NCI-H2029 (cell line): Measurements from ENCODE around the gene UBE2U.
"Not testable (repeated sequence)": the region's sequence is repeated elsewhere in the genome, so short reads cannot be mapped to it uniquely, and the experiment has no call there.

ENCODE experiments used
- DNase-seq: peaks from one replicate; lab custom pipeline; 2025; lab: John Stamatoyannopoulos, UW

The UBE2U gene

GRCh38 chr1:64192290-64192689, 11.1 kb upstream of the UBE2U start:
- DNase-seq: no peak

DNA sequence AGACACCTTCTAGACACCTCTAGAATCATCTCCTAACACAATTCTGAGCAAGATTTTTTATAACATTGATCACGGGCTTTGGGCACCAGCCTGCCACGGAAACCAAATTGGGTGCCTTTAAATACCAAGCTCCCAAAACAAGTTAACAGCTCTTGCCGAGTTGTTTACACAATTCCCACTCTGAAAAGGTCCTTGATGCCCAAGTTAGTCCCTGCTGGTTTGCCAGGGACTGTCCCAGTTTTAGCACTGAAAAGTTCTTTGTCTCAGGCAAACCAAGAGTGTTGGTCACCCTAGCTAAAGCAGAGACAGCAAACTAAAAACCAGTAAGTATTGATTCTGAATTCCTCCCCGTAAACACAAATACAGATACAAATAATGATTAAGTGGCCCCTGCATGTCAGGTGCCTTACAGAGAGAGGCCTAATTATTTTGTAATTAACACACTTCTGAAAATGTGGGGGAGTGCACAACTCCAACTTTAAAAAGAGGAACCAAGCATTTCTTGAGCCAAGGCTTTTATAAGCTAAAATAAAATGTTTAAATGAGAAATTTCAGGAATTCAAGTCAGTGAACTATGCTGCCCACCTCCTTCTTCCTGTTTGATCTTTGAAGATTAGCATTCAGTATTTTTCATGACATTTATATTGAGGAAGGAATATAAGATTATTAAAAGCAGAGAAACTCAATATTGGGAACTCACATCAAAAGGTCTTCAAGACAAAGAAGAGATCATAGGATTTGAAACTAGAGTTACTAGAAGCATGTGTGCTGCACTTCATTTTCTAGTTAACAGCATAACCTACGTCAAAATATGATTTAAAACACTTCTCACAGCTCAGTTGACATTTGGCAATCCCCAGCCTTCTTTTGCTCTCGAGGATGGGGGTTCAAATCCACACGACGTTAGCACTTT, 9.0 kb upstream of the UBE2U start:
- no peak for DNase-seq

DNA sequence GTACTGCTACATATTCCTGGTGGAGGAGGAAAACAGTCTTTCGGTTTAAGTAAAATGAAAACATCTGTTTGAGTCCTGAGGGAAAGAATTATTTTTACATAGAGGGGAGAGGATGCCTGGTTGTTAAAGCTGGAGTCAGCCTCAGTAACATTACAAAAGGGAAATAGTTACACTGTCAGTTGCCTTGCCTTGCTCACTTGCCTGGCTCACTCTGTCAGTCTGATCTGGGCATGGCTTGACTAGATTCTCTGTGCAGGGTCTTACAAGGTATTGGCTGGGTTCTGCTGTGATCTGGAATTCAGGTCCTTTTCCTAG, 8.4 kb upstream of the UBE2U start:
- DNase-seq: no peak

DNA sequence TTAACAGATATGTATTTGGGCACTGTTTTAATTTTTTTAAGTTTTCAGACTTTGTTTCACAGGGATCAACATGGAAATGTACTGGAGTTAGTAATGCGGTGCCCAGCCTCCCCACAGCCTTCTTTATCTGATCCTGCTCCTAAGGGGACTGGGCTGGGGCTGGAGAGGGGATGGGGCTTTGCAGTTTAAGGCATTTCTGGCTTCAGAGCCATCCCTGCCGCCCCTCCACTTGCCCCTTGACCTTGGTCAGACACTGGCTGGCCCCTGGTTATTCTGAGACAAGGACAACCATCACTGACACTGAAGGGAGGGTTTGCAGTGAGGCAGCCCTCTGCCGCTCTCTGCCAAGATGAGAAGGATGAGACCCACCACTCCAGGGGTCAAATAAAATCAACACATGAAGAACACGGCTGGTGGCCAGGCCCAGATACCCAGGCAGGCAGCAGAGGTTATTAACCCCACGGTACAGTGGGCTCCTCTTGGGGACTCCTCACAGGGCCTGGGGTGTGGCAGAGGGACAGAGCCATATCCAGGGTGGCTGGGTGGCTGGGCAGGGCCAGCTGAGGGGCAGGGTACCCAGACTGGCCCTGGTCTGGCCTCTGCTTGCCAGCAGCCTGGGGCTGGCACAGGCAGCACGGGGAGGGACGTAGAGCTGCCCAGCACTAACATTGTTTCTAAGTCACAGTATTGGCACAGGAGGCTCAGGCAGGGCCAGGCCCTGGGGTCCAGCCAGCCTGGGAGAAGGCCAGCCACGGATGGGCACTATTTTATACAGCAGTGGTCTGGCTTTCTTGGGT, 7.2 kb upstream of the UBE2U start:
- DNase-seq: no peak

- DNase-seq: no peak
Observed at GRCh38 chr1:64197076-64197475, 6.3 kb upstream of the UBE2U start.

GRCh38 chr1:64199154-64199553, 4.3 kb upstream of the UBE2U start:
- no peak for DNase-seq

DNA sequence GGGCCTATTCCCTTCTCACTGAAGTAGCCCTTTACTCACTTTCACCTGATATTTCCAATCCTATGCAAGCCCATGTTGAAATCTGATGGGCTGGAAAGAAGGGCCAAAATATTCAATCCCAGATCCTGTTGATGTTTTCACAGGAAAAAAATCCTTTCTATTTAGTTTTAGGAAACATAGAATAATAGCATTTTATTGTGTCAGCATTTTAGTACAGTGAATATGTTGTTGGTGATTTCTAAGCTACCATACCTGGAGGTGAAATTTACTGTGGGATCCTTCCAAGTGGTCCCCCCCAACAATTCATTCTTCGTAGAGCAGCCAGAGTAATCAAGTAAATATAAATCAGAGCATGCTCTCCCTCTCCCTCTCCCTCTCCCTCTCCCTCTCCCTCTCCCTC, 3.4 kb upstream of the UBE2U start:
- no peak for DNase-seq

DNA sequence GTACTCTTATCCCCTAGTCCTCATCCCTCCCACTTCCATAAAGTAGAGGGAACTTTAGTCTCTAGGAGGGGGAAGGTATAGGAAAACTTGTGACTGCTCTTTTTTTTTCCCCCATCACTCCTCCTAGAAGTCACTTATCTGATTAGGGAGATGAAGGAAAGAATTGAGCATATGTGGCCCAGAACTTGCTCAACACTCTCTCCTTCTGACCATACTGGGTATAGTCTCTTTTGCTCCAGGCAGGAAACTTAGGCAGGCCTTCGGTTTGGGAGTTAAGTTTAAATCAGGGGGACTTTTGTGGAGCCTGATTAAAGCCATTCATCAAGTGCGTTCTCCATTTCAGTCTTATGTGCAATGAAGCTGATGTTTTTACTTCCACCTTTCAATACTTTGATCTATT, 5.8 kb downstream of the UBE2U start:
- DNase-seq: no peak

DNA sequence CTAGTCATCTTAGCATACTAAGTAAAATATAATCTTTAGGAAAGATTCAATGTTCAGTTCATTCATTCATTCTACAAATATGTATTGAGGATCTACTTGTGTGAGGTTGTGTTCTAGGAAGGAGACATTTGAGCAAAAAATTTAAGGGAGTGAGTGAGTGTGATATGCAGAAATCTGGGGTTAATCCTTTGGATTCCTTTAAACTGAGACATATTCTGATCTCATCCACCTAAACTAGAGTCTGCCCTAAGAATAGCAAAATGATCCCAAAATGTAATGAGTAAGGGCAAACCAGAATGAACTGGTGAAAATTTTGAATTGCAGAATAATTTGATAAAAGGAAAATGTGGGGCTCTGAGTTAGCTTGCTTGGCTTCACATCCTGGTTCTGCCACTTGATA, 8.6 kb downstream of the UBE2U start:
- DNase-seq: no peak

- DNase-seq: peak; percentile 91
Observed at GRCh38 chr1:64215576-64215975, 12.2 kb downstream of the UBE2U start.

DNA sequence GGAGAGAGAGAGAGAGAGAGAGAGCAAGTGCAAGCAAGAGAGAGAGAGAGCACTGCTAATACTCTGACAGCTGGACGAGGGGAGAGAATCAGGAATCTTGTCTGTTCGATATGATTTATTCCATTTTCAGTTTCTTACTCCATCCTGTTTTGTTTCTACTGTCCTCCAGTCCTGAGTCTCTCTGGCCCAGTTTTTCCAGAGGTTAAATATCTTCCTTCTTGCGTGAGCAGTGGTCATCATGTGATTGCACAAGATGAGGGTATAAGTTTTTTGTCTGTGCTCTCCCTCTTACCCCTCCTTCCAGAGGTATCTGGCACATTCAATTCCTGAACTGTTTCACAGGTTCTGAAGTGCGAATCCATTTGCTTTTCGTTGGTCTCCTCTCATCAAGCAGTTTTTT, 16.8 kb downstream of the UBE2U start:
- DNase-seq: no peak

GRCh38 chr1:64223329-64224151, 20.1 kb downstream of the UBE2U start:
- no peak for DNase-seq

DNA sequence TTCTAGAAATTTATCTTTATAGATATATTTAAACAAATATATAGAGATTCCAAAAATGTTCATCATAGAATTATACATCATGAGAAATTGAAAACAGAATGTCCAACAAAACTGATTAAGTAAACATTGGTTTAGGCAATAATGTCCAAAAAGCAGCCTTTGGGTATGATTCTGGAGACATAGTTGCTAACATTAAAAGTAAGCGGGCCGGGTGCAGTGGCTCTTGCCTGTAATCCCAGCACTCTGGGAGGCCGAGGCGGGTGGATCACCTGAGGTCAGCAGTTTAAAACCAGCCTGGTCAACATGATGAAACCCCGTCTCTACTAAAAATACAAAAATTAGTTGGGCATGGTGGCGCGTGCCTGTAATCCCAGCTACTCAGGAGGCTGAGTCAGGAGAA, 20.8 kb downstream of the UBE2U start:
- not testable (repeated sequence) for DNase-seq

DNA sequence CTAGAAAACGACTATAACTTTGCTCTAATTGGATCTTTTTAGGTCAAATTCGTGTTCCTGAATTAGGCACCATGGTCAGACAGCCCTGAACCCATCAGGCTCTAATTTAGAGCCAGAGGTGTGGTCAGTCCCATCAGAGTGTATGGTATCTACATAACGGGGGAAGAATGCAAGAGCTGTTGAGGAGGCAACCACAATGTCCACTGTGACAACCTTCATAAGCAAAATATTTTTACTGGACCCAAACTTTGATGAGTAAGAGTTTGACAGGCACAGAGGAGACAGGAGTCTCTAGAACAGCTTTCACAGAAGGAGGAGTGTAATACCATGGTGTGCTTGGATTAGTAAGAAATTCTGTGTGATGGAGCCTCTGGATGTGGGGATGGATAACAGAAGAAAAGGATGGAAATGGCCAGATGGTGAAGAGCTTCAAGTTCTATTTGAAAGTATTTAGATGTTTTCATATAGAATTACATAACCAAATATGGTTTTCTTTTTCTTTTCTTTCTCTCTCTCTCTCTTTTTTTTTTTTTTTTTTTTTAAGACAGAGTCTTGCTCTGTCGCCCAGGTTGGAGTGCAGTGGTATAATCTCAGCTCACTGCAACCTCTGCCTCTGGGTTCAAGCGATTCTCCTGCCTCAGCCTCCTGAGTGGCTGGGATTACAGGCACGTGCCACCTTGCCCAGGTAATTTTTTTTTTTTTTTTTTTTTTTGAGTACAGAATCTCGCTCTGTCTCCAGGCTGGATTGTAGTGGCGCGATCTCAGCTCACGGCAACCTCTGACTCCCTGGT, 24.9 kb downstream of the UBE2U start:
- no peak for DNase-seq

DNA sequence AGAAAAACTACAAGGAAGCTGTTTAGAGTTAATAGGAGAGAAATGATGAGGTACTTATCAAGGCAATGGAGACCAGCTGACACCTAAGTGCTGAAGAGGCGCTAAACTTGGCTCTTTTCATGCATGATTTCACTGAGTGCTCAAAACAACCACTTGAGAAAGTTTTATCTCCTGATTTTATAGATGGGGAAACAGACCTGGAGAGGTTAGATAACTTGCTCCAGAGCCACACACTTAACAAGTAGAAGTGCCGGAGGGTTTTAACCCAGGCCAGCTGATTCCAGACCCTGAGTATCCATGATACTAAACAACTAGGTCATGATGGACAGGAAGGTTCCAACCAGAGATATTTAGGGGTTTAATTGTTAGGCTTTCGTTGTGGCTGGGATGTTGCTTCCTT, 25.9 kb downstream of the UBE2U start:
- peak; percentile 64 for DNase-seq

GRCh38 chr1:64231153-64231552, 27.7 kb downstream of the UBE2U start:
- peak; percentile 91 for DNase-seq

DNA sequence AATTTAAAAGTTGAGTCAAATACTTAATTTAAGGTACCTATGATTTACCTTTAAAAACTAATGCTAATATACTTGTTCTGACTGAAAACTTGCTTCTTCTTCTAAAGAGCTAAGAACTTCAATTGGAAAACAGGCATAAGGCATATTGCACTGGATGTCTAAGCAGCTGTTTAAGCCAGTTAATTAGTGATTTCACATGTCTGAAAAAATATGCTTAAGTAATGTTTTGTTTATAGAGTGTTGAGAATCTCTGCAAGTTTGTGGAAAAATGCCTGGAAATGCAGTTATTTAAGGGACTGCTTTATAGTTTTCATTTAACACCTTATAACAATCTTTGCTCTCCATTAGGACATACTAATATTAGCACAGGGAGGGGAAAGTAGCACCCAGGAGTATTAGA, 28.2 kb downstream of the UBE2U start:
- no peak for DNase-seq

GRCh38 chr1:64234714-64235113, 31.3 kb downstream of the UBE2U start:
- peak; percentile 53 for DNase-seq

DNA sequence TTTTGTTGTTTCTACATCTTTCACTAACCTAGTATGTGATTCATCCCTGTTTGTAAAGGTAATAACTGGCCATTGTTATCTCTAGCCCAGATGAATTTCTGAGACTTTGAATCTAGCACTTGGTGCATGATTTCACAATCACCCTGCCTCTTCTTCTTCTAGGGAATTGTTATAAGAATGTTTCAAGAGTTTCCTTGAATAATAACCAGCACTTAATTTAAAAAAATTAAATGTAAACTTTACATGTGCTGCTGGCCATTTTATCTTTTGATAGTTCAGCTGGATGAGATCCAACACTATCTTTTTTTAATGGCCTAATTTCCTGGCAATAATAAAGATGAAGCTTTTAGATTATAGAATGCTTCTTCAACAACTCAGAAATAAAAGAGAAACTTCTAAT, 31.8 kb downstream of the UBE2U start:
- DNase-seq: no peak

- DNase-seq: no peak
Observed at GRCh38 chr1:64235910-64236309, 32.5 kb downstream of the UBE2U start.

GRCh38 chr1:64236541-64236954, 33.1 kb downstream of the UBE2U start:
- no peak for DNase-seq

- not testable (repeated sequence) for DNase-seq
Observed at GRCh38 chr1:64239519-64239918, 36.1 kb downstream of the UBE2U start.
